Right atrium auricular region (tissue), 2 donors: Measurements from ENCODE around the gene PAIP2. TPM values are rescaled to one million over a fixed set of nuclear protein-coding genes. Genes with fewer than 3 reads are reported as not detected.

Experiments
- DNase-seq: peaks from one replicate; pipeline ENCODE4 v3.0.0-alpha.2; 2019; ENCODE audit warnings: low spot score
- H3K27ac ChIP-seq, 2 donors: fragments of 200-600 bp; sonication (generic); 1 replicate in 1 of 2; 2 replicates in 1 of 2; pipeline ENCODE4 v1.5.1; 2016 to 2019
- H3K27me3 ChIP-seq, 2 donors: fragments of 200-600 bp; sonication (generic); one replicate each; pipeline versions ENCODE4 v1.5.1 to v1.6.0; 2017 to 2019
- H3K36me3 ChIP-seq: fragments of 200-600 bp; sonication (generic); one replicate; pipeline ENCODE4 v1.5.1; 2016
- H3K4me1 ChIP-seq, 2 donors: fragments of 200-600 bp; sonication (generic); one replicate each; pipeline versions ENCODE4 v1.5.1 to v1.6.0; 2017 to 2019
- H3K4me3 ChIP-seq, 2 donors: fragments of 200-600 bp; sonication (generic); 1 replicate in 1 of 2; 2 replicates in 1 of 2; pipeline ENCODE4 v1.5.1; 2017 to 2019; ENCODE audit warnings: mild to moderate bottlenecking in 1 of 2, moderate library complexity in 1 of 2
- H3K9me3 ChIP-seq, 2 donors: fragments of 200-600 bp; sonication (generic); one replicate each; pipeline ENCODE4 v1.5.1; 2019
- CTCF ChIP-seq, 2 donors: fragments of 200-600 bp; sonication (generic); IDR thresholded peaks; one replicate each; pipeline ENCODE4 v1.5.1; 2019; ENCODE audit warnings: antibody characterized with exemption in 2 of 2
- total RNA-seq, 2 donors: library from RNA; depleted of rRNA; stranded (reverse); fragments of >200 nt; gene quantifications; one replicate each; pipeline ENCODE4 v1.1.0, GENCODE V29; 2016

The PAIP2 gene
- total RNA-seq, result 100 to 1,000 TPM in 1 of 2 donors, 10 to 100 TPM in 1; 97.6 to 156 TPM

GRCh38 chr5:139341689-139342422, at the start of gene PAIP2:
PAIP2 (plus strand) TSS chr5:139341854; CDS start chr5:139363785, 21,931 bp downstream.
- Histone ChIP-seq H3K4me3 (peak within 1 kb of the TSS; percentile 84 to 88), H3K27ac (peak within 1 kb of the TSS; percentile 94 to 98), H3K4me1 (peaks cover 0 to 40% of the 10 kb centered on the region in 2 donors), H3K9me3 (no peaks in the 10 kb centered on the region), H3K27me3 (no peaks in the 10 kb centered on the region), H3K36me3 (no peaks in the 10 kb centered on the region)
- TF ChIP-seq CTCF (IDR thresholded peaks at IDR 0.05), result peak; percentile 77 to 88
- DNase-seq, result peak; percentile 98

GRCh38 chr5:139293202-139293506, 48.5 kb upstream of the PAIP2 start:
- no peak for TF ChIP-seq CTCF (IDR thresholded peaks at IDR 0.05)
- H3K4me1 ChIP-seq, result peaks cover 0 to 37% of the 10 kb centered on the region in 2 donors
- H3K27me3 ChIP-seq, result no peaks in the 10 kb centered on the region
- H3K27ac ChIP-seq, result peak overlapping the region; percentile 93 to 100
- no peaks in the 10 kb centered on the region for H3K36me3 ChIP-seq
- peak overlapping the region; percentile 70 to 82 for H3K4me3 ChIP-seq
- no peak for DNase-seq
- H3K9me3 ChIP-seq, result no peaks in the 10 kb centered on the region

- DNase-seq, result peak; percentile 97
- no peaks in the 10 kb centered on the region for H3K9me3 ChIP-seq
- H3K4me3 ChIP-seq, result peak within 1 kb of the TSS; percentile 70 to 82
- H3K4me1 ChIP-seq, result peaks cover 0 to 43% of the 10 kb centered on the region in 2 donors
- TF ChIP-seq CTCF (IDR thresholded peaks at IDR 0.05), result no peak
- peak within 1 kb of the TSS; percentile 93 to 100 for H3K27ac ChIP-seq
- H3K36me3 ChIP-seq, result no peaks in the 10 kb centered on the region
- H3K27me3 ChIP-seq, result no peaks in the 10 kb centered on the region
Measured at GRCh38 chr5:139293507-139294373, 47.9 kb upstream of the PAIP2 start, which contains the start of gene MATR3. MATR3 (plus strand) TSS chr5:139293740; CDS start chr5:139307416, 13,676 bp downstream.

GRCh38 chr5:139294374-139295165, 47.1 kb upstream of the PAIP2 start:
- peak in 1 of 2 donors; percentile 49 for TF ChIP-seq CTCF (IDR thresholded peaks at IDR 0.05)
- H3K4me3 ChIP-seq, result peak overlapping the region; percentile 70 to 82
- peak overlapping the region; percentile 93 to 100 for H3K27ac ChIP-seq
- H3K36me3 ChIP-seq, result no peaks in the 10 kb centered on the region
- DNase-seq, result peak; percentile 70
- H3K9me3 ChIP-seq, result no peaks in the 10 kb centered on the region
- no peaks in the 10 kb centered on the region for H3K27me3 ChIP-seq
- H3K4me1 ChIP-seq, result peaks cover 0 to 51% of the 10 kb centered on the region in 2 donors

- peak overlapping the region; percentile 93 to 100 for H3K27ac ChIP-seq
- peaks cover 0 to 60% of the 10 kb centered on the region in 2 donors for H3K4me1 ChIP-seq
- no peak for DNase-seq
- no peak for TF ChIP-seq CTCF (IDR thresholded peaks at IDR 0.05)
- H3K9me3 ChIP-seq, result no peaks in the 10 kb centered on the region
- no peaks in the 10 kb centered on the region for H3K36me3 ChIP-seq
- no peaks in the 10 kb centered on the region for H3K27me3 ChIP-seq
- H3K4me3 ChIP-seq, result peak overlapping the region; percentile 70 to 82
Measured at GRCh38 chr5:139295346-139296057, 46.2 kb upstream of the PAIP2 start.
